H7 (cell line): ENCODE data around the gene LAMTOR2. TPM values are rescaled to one million over a fixed set of nuclear protein-coding genes. Genes with fewer than 3 reads are reported as not detected.

Source experiments
- DNase-seq: peaks from one replicate; pipeline ENCODE4 v3.0.0; 2012
- H3K27me3 ChIP-seq: 2 replicates; pipeline ENCODE4 v1.6.0; 2011; ENCODE audit warnings: mild to moderate bottlenecking, low read length; ENCODE audit not compliant: control insufficient read depth, insufficient read depth
- H3K36me3 ChIP-seq: replicated peaks from 2 replicates; pipeline ENCODE4 v1.5.1; 2011; ENCODE audit warnings: low read length; ENCODE audit not compliant: control insufficient read depth, insufficient read depth
- H3K4me3 ChIP-seq: 2 replicates; pipeline ENCODE4 v1.5.1; 2011; ENCODE audit warnings: low read depth, mild to moderate bottlenecking, control low read depth, low read length, moderate library complexity; ENCODE audit not compliant: insufficient read depth
- total RNA-seq: library from RNA; depleted of rRNA; stranded (reverse); fragments of >200 nt; shearing (Covaris generic); gene quantifications from 2 replicates; pipeline ENCODE4 v1.2.3, GENCODE V29; 2014

Gene LAMTOR2
- total RNA-seq, 1 experiment from 2014 or later, result 58.0 TPM

- DNase-seq, result peak; percentile 90
- Histone ChIP-seq H3K36me3 (no peaks in the 10 kb centered on the region; the same call in 1 of the 2 replicates), H3K4me3 (no peak overlapping the region), H3K27me3 (no peaks in the 10 kb centered on the region)
Measured at GRCh38 chr1:156090840-156091188, 36.2 kb downstream of the LAMTOR2 start.

GRCh38 chr1:156091610-156092009 lies 37.0 kb downstream of the LAMTOR2 start:
- H3K27me3 ChIP-seq, result no peaks in the 10 kb centered on the region
- no peak for DNase-seq
- H3K4me3 ChIP-seq, result no peak overlapping the region
- H3K36me3 ChIP-seq, result no peaks in the 10 kb centered on the region; the same call in 1 of the 2 replicates

- no peaks in the 10 kb centered on the region for H3K27me3 ChIP-seq
- H3K36me3 ChIP-seq, result no peaks in the 10 kb centered on the region; the same call in 1 of the 2 replicates
- no peak overlapping the region for H3K4me3 ChIP-seq
- DNase-seq, result no peak
Measured at GRCh38 chr1:156095906-156096508, 41.4 kb downstream of the LAMTOR2 start.

- peak; percentile 93 for DNase-seq
- no peaks in the 10 kb centered on the region for H3K27me3 ChIP-seq
- H3K36me3 ChIP-seq, result no peaks in the 10 kb centered on the region
Measured at GRCh38 chr1:156096640-156097391, 42.2 kb downstream of the LAMTOR2 start.

GRCh38 chr1:156097499-156098178 lies 43.1 kb downstream of the LAMTOR2 start:
- H3K36me3 ChIP-seq, result no peaks in the 10 kb centered on the region
- no peaks in the 10 kb centered on the region for H3K27me3 ChIP-seq
- no peak for DNase-seq
- no peak overlapping the region for H3K4me3 ChIP-seq

More at GRCh38 chr1:156096640-156097391, 42.2 kb downstream of the LAMTOR2 start:
- H3K4me3 ChIP-seq, result no peak overlapping the region

GRCh38 chr1:156098784-156099183 lies 44.2 kb downstream of the LAMTOR2 start:
- H3K4me3 ChIP-seq, result no peak overlapping the region
- DNase-seq, result no peak
- no peaks in the 10 kb centered on the region for H3K27me3 ChIP-seq
- no peaks in the 10 kb centered on the region for H3K36me3 ChIP-seq

GRCh38 chr1:156099282-156099681 lies 44.7 kb downstream of the LAMTOR2 start:
- Histone ChIP-seq H3K27me3 (no peaks in the 10 kb centered on the region), H3K4me3 (no peak overlapping the region), H3K36me3 (no peaks in the 10 kb centered on the region)
- no peak for DNase-seq

- DNase-seq, result no peak
- no peaks in the 10 kb centered on the region for H3K36me3 ChIP-seq
- H3K27me3 ChIP-seq, result no peaks in the 10 kb centered on the region
- H3K4me3 ChIP-seq, result no peak overlapping the region
Measured at GRCh38 chr1:156100205-156100995, 45.8 kb downstream of the LAMTOR2 start.

- no peak overlapping the region for H3K4me3 ChIP-seq
- DNase-seq, result peak; percentile 45
- H3K36me3 ChIP-seq, result no peaks in the 10 kb centered on the region
- no peaks in the 10 kb centered on the region for H3K27me3 ChIP-seq
Measured at GRCh38 chr1:156101880-156102279, 47.3 kb downstream of the LAMTOR2 start.

GRCh38 chr1:156102633-156103511 lies 48.3 kb downstream of the LAMTOR2 start:
- Histone ChIP-seq H3K36me3 (no peaks in the 10 kb centered on the region), H3K4me3 (no peak overlapping the region), H3K27me3 (no peaks in the 10 kb centered on the region)
- DNase-seq, result peak; percentile 48

- no peak overlapping the region for H3K4me3 ChIP-seq
- peak; percentile 65 for DNase-seq
- no peaks in the 10 kb centered on the region for H3K27me3 ChIP-seq
- H3K36me3 ChIP-seq, result no peaks in the 10 kb centered on the region
Measured at GRCh38 chr1:156103521-156103947, 49.0 kb downstream of the LAMTOR2 start.

- Histone ChIP-seq H3K27me3 (no peaks in the 10 kb centered on the region), H3K36me3 (no peaks in the 10 kb centered on the region), H3K4me3 (no peak overlapping the region)
- peak; percentile 75 for DNase-seq
Measured at GRCh38 chr1:156104065-156104810, 49.7 kb downstream of the LAMTOR2 start.
